Fibroblast of pulmonary artery (primary cell): ENCODE data around the gene SHBG.
"Not testable (repeated sequence)": the region's sequence is repeated elsewhere in the genome, so short reads cannot be mapped to it uniquely, and the experiment has no call there.

Source experiments
- DNase-seq: peaks from one replicate; pipeline ENCODE4 v3.0.0-alpha.2; 2010; ENCODE audit warnings: low read depth
- H3K4me3 ChIP-seq: replicated peaks from 2 replicates; pipeline ENCODE4 v1.5.1; 2011; ENCODE audit warnings: low read depth, mild to moderate bottlenecking, control low read depth, low read length, moderate library complexity
- TF ChIP-seq, protein P1 (sequence below): IDR thresholded peaks from 2 replicates; pipeline ENCODE4 v1.5.1; 2011; ENCODE audit warnings: mild to moderate bottlenecking, control low read depth, low read length, inconsistent platforms; ENCODE audit errors: missing control alignments

SHBG gene

DNA sequence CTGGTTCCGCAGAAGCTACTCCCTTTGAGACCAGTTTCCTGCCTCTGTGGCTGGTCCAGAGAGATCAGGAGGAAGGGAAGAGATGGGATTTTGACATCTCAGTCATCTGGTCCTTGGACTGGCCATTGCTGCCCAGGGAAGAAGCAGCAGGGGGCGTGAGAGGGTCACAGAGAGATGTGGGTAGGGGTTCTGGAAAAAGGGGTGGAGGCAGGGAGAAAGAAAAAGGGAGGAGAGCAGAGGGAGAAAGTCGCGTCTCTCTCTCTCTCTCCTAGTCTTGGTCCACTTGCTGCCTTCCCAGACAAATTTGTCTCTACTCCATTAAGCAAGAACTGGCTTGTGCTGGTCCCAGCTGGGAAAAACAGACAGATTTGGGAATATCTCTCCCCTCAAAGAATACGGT is 4.4 kb downstream of the SHBG start:
- H3K4me3 ChIP-seq: no peak overlapping the region
- DNase-seq: peak; percentile 64
- TF ChIP-seq, protein P1, sequence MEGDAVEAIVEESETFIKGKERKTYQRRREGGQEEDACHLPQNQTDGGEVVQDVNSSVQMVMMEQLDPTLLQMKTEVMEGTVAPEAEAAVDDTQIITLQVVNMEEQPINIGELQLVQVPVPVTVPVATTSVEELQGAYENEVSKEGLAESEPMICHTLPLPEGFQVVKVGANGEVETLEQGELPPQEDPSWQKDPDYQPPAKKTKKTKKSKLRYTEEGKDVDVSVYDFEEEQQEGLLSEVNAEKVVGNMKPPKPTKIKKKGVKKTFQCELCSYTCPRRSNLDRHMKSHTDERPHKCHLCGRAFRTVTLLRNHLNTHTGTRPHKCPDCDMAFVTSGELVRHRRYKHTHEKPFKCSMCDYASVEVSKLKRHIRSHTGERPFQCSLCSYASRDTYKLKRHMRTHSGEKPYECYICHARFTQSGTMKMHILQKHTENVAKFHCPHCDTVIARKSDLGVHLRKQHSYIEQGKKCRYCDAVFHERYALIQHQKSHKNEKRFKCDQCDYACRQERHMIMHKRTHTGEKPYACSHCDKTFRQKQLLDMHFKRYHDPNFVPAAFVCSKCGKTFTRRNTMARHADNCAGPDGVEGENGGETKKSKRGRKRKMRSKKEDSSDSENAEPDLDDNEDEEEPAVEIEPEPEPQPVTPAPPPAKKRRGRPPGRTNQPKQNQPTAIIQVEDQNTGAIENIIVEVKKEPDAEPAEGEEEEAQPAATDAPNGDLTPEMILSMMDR: peak; percentile 77

DNA sequence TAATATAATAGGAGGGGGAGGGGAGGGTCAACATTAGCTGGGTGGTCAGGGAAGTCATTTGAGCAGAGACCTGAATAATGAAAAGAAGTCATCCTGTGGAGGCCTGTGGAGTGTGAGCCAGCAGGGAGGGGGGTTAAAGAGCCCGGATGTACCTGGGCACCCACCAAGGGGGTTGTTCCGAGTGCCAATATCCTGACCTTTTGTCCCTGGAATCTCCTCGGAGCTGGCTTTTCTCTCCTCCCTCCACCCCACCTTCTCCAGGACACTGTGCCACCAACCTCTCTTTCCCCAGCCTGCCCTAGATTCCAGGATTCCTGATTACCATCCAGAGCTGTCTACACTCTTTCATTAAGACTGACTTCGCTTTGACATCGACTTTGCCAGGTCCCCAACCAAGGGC is 6.2 kb downstream of the SHBG start:
- no peak for DNase-seq
- no peak overlapping the region for H3K4me3 ChIP-seq
- TF ChIP-seq, protein P1: no peak

DNA sequence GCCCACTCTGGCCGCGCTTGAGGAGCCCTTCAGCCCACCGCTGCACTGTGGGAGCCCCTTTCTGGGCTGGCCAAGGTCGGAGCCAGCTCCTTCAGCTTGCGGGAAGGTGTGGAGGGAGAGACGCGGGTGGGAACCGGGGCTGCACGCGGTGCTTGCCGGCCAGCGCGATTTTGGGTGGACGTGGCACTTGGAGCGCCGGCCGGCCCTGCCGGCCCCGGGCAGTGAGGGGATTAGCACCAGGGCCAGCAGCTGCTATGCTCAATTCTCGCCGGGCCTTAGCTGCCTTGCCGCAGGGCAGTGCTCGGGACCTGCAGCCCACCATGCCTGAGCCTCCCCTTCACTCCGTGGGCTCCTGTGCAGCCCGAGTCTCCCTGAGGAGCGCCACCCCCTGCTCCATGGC is 10.8 kb downstream of the SHBG start:
- TF ChIP-seq, protein P1: no peak
- no peak for DNase-seq

DNA sequence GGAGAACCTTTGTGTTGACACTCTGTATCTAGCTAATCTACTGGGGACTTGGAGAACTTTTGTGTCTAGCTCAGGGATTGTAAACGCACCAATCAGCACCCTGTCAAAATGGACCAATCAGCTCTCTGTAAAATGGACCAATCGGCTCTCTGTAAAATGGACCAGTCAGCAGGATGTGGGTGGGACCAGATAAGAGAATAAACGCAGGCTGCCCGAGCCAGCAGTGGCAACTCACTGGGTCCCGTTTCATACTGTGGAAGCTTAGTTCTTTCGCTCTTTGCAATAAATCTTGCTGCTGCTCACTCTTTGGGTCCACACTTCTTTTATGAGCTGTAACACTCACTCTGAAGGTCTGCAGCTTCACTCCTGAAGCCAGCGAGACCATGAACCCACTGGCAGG is 11.7 kb downstream of the SHBG start:
- not testable (repeated sequence) for H3K4me3 ChIP-seq, DNase-seq

More for the DNA sequence above, 10.8 kb downstream of the SHBG start:
- no peak overlapping the region for H3K4me3 ChIP-seq

- DNase-seq: no peak
- TF ChIP-seq, protein P1: no peak
- no peak overlapping the region for H3K4me3 ChIP-seq
These were observed 14.8 kb downstream of the SHBG start for GRCh38 chr17:7644775-7645174.

- no peak overlapping the region for H3K4me3 ChIP-seq
- no peak for DNase-seq
- TF ChIP-seq, protein P1: no peak
These were observed 16.5 kb downstream of the SHBG start for GRCh38 chr17:7646457-7646856.

DNA sequence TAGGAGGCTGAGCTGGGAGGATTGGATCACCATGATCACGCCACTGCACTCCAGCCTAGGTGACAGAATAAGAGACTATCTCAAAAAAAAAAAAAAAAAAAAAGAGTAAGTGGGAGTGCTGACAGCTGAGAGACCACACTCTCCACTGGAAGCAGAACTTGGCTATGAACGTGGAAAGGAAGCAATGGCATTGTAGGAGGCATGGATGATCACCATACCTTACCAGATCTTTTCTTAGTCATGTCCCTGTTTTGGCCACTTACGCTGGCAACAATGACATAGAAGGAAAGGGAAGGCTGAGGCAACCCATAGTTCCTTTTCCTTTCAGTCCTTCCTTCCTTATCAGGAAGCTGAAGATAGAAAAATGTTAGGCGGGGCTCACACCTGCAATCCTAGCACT is 17.1 kb downstream of the SHBG start:
- no peak overlapping the region for H3K4me3 ChIP-seq
- TF ChIP-seq, protein P1: no peak
- DNase-seq: no peak
